Measurements from ENCODE around the gene ANKRD6.

GRCh38 chr6:89649682-89650081 is 216.7 kb downstream of the ANKRD6 start:
- TF ChIP-seq CTCF (conservative IDR thresholded peaks at IDR 0.05; ENCODE audit: low read length) = no peak
- TF ChIP-seq EZH2phosphoT487 (IDR thresholded peaks at IDR 0.05; ENCODE audit: borderline replicate concordance, low read depth, low read length) = no peak
